Right lobe of liver (tissue), 4 donors: ENCODE results near the gene BRD2.

Experiments
- CTCF ChIP-seq, 4 donors: fragments of 200-600 bp in 3 of 4; fragments of 450-650 bp in 1 of 4; IDR thresholded peaks; one replicate each; pipeline versions ENCODE4 v1.5.1 to v1.8.0; 2016 to 2022; ENCODE audit warnings: antibody characterized with exemption in 4 of 4, mild to moderate bottlenecking in 2 of 4
- POLR2A ChIP-seq: fragments of 450-650 bp; IDR thresholded peaks from one replicate; pipeline ENCODE4 v1.6.1; 2017; ENCODE audit warnings: antibody characterized with exemption, mild to moderate bottlenecking
- donor health status: DM: no; HTN: no; CAD: no.
- donor health status: DM: no; HTN: no; CAD: no.
- donor health status: DM: no; HTN: yes; CAD: no.

GRCh38 chr6:32989368-32989767 is 21.0 kb downstream of the BRD2 start:
- TF ChIP-seq CTCF (IDR thresholded peaks at IDR 0.05) (no peak), POLR2A (no peak)
